Measurements from ENCODE around the gene RAPSN.

The RAPSN gene

DNA sequence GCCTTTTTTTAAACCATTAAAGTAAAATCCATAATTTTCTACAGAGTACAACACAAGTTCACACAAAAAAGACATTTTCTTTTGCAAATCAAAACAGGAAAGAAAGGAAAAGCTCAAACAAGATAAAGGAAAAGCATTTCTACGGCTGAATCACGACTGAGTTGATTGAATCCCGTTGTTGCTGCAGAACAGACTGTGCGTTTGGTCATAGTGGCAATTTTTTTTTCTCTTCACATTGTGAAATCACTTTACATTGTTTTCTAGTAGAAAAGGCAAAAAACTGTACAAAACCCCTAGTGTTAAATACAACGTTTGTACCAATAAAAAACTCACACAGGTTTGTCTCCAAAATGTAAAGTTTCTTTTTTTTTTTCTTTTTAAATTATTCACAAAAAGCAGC lies 17.3 kb upstream of the RAPSN start:
- DNase-seq (ENCODE audit: low read depth in 2 of 3, low spot score in 1 of 3), result no peak

- no peak for DNase-seq (ENCODE audit: low read depth in 2 of 3, low spot score in 1 of 3)
Measured at GRCh38 chr11:47464483-47464882, 15.5 kb upstream of the RAPSN start.

GRCh38 chr11:47461876-47462275 lies 12.9 kb upstream of the RAPSN start:
- no peak for DNase-seq (ENCODE audit: low read depth in 2 of 3, low spot score in 1 of 3)

DNA sequence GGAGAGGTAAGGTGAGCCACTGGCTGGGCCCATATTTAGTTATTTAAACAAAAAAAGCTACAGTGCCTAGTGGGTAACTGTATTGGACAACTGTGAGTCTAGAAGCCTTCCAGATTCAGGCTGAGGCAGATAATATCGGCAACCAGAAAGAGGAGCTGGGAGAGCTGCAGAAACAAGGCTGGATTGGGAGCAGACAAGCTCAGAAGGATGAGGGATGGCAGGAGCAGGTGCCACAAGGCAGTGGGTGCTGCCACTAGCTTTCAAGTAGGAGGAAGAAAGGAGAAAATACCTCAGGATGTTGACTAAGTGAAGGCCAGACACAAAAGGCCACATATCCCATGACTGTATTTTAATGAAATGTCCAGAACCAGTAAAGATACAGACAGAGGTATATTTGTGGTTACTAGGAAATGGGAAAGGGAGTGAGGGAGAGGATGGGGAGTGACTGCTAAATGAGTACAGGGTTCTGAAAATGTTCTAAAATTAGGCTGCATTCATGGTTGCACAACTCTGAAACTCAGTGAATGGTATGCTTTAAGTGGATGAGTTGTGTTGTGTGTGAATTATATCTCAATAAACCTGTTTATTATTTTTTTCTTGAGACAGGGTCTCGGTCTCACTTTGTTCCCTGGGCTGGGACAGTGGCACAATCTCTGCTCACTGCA lies 11.8 kb upstream of the RAPSN start:
- no peak for DNase-seq (ENCODE audit: low read depth in 2 of 3, low spot score in 1 of 3)

DNA sequence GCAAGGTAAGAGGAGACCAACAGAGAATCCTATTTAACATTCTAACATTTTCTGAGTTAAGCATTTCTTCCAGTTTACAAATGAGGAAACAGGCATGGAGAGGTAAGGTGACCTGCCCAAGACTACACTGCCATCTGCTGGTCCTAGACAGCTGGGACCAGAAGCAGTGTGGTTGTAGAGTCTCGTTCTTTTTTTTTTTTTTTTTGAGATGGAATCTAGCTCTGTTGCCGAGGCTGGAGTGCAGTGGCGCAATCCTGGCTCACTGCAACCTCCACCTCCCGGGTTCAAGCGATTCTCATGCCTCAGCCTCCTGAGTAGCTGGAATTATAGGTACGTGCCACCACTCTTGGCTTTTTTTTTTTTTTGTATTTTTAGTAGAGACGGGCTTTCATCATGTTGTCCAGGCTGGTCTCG lies 5.3 kb upstream of the RAPSN start:
- peak; percentile 48 to 55 (median 49) for DNase-seq (ENCODE audit: low read depth in 2 of 3, low spot score in 1 of 3)

- DNase-seq (ENCODE audit: low read depth in 2 of 3, low spot score in 1 of 3), result no peak
Measured at GRCh38 chr11:47453365-47453764, 4.4 kb upstream of the RAPSN start.

DNA sequence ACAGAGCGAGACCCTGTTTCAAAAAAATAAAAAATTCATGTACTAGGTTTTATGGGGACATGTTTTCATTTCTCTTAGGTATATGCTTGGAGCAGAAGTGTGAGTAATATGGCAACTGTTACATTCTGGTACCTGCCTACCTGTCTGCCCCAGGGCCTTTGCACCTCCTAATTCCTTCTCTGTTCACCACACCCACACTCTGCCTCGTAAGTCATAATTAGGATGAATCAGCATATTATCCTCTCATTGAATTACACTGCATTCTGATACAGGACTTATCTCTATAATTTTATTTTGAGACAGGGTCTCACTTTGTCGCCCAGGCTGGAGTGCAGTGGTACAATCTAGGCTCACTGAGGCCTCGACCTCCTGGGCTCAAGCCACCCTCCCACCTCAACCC lies 3.1 kb upstream of the RAPSN start:
- no peak for DNase-seq (ENCODE audit: low read depth in 2 of 3, low spot score in 1 of 3)

GRCh38 chr11:47451436-47451835 lies 2.5 kb upstream of the RAPSN start:
- no peak for DNase-seq (ENCODE audit: low read depth in 2 of 3, low spot score in 1 of 3)

- no peak for DNase-seq (ENCODE audit: low read depth in 2 of 3, low spot score in 1 of 3)
Measured at GRCh38 chr11:47449541-47449940, 605 bp upstream of the RAPSN start.

DNA sequence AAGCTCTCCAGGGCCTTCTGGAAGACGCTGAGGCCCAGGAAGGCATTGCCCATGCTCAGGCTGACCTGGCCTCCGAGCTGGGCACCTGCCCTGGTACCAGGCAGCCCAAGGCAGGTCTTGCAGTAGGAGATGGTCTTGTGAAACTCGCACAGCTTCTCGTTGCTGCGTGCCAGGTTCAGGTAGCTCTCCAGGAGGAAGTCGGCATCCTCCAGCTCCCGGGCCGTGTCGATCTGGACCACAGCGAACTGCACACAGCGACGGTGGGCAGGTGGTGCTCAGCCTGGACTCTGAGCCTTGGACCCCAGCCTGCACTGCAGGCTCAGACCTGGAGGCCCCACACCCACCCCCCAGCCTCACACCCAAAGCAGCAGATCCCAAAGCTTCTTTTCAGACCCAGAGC lies 1.0 kb downstream of the RAPSN start:
- DNase-seq (ENCODE audit: low read depth in 2 of 3, low spot score in 1 of 3), result no peak

DNA sequence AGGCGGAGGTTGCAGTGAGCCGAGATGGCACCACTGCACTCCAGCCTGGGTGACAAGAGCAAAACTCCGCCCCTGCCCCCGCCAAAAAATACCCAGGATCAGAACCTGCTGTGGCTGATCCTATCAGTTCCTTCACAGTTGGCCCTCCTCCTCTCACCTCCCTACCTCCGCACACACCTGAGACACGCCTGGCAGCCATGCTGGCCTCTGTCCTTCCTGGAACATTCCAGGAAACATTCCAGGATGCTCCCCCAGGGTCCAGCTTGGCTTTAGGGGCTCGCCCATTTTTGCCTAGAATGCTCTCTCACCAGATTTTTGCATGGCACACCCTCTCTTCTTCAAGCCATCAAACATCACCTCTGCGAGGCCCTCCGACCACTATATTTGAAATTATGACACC lies 2.1 kb downstream of the RAPSN start:
- no peak for DNase-seq (ENCODE audit: low read depth in 2 of 3, low spot score in 1 of 3)

DNA sequence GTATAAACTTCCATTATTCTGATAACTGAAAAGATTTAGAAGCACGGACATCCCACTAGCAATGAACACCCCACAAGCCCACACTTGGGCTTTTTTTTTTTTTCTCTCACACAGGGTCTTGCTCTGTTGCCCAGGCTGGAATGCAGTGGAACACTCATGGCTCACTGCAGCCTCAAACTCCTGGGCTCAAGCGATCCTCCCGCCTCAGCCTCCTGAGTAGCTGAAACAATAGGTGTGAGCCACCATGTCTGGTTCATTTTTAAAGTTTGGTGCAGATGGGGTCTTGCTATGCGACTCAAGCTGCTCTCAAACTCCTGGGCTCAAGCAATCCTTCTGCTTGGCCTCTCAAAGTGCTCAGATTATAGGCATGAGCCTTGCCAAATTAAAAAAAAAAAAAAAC lies 3.1 kb downstream of the RAPSN start:
- no peak for DNase-seq (ENCODE audit: low read depth in 2 of 3, low spot score in 1 of 3)

DNA sequence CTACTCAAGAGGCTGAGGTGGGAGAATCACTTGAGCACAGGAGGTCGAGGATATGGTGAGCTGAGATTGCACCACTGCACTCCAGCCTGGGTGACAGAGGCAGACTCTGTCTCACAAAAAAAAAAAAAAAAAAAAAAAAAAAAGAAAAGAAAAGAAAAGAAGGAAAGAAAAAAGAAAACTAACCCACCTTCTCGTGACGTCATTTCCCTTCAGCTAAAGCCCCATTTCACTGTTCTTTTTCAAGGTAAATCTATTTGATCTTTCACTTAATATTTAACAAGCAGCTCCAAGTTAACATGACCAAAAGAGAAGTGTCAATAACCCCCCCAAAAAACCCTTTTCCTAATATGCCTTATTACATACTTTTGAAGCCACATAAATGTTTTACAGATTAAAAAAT lies 5.1 kb downstream of the RAPSN start:
- DNase-seq (ENCODE audit: low read depth in 2 of 3, low spot score in 1 of 3), result no peak

DNA sequence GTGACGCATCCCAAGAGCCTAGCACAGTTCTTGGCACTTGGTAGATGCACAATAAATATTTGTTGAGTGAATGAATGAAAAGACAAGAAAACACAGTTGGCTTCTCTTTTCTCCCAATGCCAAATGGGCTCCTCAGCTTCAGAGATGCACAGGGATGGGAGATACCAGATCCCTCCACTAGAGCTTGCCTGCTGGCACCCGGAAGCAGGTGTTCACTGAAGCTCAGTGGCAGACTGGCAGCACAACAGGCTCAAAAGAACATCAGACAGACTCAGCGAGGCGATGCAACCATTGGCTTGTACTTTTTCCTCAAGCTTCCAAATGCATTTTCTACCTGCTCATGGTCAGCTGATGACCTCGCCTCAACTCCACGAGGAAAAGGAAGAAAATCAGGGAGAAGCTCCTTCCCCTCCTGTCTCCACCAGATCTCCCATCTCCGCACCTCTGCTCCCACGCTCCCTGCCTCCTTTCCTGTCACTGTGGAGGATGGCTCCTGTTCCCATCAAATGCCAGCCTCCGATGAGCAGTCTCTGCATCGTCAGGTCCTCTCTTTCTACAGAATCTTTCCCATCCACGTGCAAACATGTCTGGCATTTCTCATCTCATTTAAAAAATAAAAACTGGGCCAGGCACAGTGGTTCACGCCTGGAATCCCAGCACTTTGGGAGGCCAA lies 5.8 kb downstream of the RAPSN start:
- DNase-seq (ENCODE audit: low read depth in 2 of 3, low spot score in 1 of 3), result no peak

DNA sequence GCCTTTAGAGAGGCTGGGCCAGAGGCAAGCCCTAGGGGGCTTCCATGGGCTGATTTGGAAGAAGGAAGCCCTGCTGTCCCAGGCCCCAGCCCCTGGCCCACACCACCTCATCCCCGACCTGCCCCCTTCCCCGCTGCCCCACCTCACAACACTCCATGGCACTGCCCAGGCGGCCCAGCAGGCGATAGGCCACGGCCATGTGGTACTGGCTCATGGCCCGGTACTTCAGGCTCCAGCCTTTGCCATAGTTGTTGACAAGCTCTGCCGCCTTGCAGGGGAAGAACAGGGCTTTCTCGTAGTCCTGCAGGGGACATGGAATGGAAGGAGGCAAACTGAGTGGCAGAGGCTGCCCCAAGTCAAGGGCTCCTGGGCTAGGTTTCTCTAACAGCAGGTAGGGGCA lies 6.4 kb downstream of the RAPSN start:
- no peak for DNase-seq (ENCODE audit: low read depth in 2 of 3, low spot score in 1 of 3)

DNA sequence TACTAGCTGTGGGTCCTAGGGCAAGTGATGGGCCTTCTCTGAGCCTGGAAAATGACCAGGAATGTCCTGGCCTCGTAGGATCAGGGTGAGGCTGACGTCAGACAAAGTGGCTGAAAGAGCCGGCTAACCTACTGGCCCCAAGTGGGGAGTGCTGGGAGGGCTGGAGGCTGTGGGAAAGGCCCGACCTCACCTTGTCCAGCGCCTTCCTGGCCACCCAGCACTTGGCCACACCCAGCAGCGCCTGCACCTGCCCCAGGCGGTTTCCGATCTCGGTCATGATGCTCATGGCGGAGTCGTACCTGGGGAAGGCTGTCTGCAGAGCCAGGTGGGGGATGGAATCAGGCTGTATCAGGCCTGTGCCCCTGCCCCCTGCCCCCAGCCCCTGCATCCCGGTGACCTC lies 7.5 kb downstream of the RAPSN start:
- no peak for DNase-seq (ENCODE audit: low read depth in 2 of 3, low spot score in 1 of 3)

GRCh38 chr11:47440054-47440476 lies 8.9 kb downstream of the RAPSN start:
- DNase-seq (ENCODE audit: low read depth in 2 of 3, low spot score in 1 of 3), result no peak

GRCh38 chr11:47438721-47439120 lies 10.2 kb downstream of the RAPSN start:
- DNase-seq (ENCODE audit: low read depth in 2 of 3, low spot score in 1 of 3), result no peak

- DNase-seq (ENCODE audit: low read depth in 2 of 3, low spot score in 1 of 3), result no peak
Measured at GRCh38 chr11:47437746-47438418, 11.1 kb downstream of the RAPSN start.

GRCh38 chr11:47437218-47437745 lies 11.7 kb downstream of the RAPSN start:
- DNase-seq (ENCODE audit: low read depth in 2 of 3, low spot score in 1 of 3), result no peak

DNA sequence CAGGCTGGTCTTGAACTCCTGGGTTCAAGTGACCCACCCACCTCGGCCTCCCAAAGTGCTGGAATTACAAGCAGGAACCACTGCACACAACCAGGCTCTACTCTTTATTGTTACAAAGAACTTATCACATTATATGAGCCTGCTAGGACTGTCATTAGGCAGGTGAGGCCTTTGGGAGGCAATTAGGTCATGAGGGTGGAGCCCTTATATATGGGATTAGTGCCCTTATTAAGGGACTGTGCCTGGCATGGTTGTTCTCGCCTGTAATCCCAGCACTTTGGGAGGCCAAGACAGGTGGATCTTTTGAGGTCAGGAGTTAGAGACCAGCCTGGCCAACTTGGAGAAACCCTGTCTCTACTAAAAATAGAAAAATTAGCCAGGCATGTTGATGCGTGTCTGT lies 12.2 kb downstream of the RAPSN start:
- no peak for DNase-seq (ENCODE audit: low read depth in 2 of 3, low spot score in 1 of 3)

DNA sequence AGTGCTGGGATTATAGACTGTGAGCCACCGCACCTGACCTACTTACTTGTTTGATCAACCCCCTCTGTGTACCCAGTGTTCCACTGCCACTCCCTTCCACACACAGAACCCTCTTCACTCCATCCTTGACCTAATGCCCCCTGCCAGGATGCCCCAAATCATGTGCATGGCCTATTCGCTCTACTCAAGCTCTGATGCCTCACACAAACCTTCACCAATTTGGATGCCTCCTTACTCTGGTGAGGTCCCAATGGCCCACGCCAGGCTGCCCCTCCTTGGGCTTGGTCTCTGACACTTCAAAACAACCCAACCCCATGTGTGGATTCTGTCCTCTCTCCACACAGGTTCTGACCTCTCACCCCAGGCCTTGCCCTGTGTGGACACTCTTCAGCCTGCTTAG lies 13.2 kb downstream of the RAPSN start:
- no peak for DNase-seq (ENCODE audit: low read depth in 2 of 3, low spot score in 1 of 3)

Measured in stimulated activated CD4-positive, alpha-beta T cell treated with anti-CD3 and anti-CD28 coated beads, Interleukin-12 subunit alpha, Interleukin-12 subunit beta, amount 100 ng/mL, for 48 hours (primary cell).